ENCODE measurements around the gene OR5L2.
"Not testable (repeated sequence)": the region's sequence is repeated elsewhere in the genome, so short reads cannot be mapped to it uniquely, and the experiment has no call there.

Gene OR5L2

GRCh38 chr11:55826919-55827318 is at the start of gene OR5L2:
Gene OR5L2, plus strand, starts transcription at chr11:55827219. Its CDS starts 0 bp downstream, at chr11:55827219.
- Mint-ChIP-seq H3K27me3 (no peaks in the 10 kb centered on the region), H3K9me3 (peaks cover 13% of the 10 kb centered on the region)

DNA sequence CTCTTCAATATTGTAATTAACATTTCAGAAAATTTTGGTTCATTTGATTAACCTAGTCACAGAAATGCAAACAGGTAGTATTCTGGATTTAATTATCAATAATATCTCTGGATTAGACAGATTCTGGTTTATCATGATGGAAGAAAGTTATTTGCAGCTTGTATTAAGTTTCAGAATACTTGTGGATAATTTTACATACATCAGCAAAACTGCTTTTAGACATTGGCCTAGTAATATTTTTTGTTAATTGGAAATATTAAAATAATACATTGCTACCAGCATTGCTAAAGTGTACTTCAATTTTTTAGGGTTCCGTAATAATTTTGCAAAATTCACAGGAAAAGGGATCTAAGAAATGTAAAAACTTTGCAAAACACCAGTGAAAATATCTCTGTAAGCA is 35.4 kb upstream of the OR5L2 start:
- Mint-ChIP-seq H3K27ac (no peak overlapping the region), H3K27me3 (no peaks in the 10 kb centered on the region), H3K4me1 (no peaks in the 10 kb centered on the region)

More at GRCh38 chr11:55826919-55827318, at the start of gene OR5L2:
- no peak for DNase-seq
- Mint-ChIP-seq H3K36me3 (no peaks in the 10 kb centered on the region), H3K4me1 (no peaks in the 10 kb centered on the region), H3K4me3 (no peak within 1 kb of the TSS), H3K27ac (no peak within 1 kb of the TSS)
- CTCF ChIA-PET, result no interaction called here

DNA sequence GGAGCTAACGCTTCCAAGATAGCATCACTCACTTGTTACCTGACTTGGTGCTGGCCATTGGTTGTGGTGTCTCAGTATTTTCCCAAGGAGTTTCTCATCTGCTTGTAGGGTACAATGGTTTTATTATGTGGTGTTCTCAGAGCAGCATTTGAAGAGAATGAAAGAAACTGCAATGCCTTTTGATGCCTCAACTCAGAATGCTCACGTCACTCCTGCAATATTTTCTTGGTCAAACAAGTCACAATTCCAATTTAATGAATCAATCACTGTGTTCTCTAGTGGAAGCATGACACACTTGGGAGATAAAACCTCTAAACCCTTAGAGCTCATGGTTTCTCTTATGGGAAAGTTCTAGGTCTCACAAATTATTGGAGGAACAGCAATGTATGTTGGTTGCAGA is 33.7 kb upstream of the OR5L2 start:
- CTCF ChIA-PET, result no interaction called here
- no peak overlapping the region for H3K4me3 Mint-ChIP-seq
- no peak for DNase-seq
- no peaks in the 10 kb centered on the region for H3K27me3 Mint-ChIP-seq
- H3K27ac Mint-ChIP-seq, result no peak overlapping the region
- no peaks in the 10 kb centered on the region for H3K4me1 Mint-ChIP-seq
- peaks cover 9% of the 10 kb centered on the region for H3K9me3 Mint-ChIP-seq
- no peaks in the 10 kb centered on the region for H3K36me3 Mint-ChIP-seq

More for the DNA sequence above, 35.4 kb upstream of the OR5L2 start:
- DNase-seq, result no peak
- CTCF ChIA-PET, result no interaction called here
- Mint-ChIP-seq H3K4me3 (no peak overlapping the region), H3K9me3 (peaks cover 17% of the 10 kb centered on the region), H3K36me3 (no peaks in the 10 kb centered on the region)

GRCh38 chr11:55795256-55795655 is 31.8 kb upstream of the OR5L2 start, which contains the start of gene OR5D14:
Gene OR5D14, plus strand, starts transcription at chr11:55795556. Its CDS starts 0 bp downstream, at chr11:55795556.
- H3K4me1 Mint-ChIP-seq, result no peaks in the 10 kb centered on the region
- H3K27ac Mint-ChIP-seq, result no peak within 1 kb of the TSS
- H3K4me3 Mint-ChIP-seq, result no peak within 1 kb of the TSS
- no peaks in the 10 kb centered on the region for H3K27me3 Mint-ChIP-seq
- no peak for DNase-seq
- H3K9me3 Mint-ChIP-seq, result peaks cover 21% of the 10 kb centered on the region
- no peaks in the 10 kb centered on the region for H3K36me3 Mint-ChIP-seq
- CTCF ChIA-PET, result no interaction called here

DNA sequence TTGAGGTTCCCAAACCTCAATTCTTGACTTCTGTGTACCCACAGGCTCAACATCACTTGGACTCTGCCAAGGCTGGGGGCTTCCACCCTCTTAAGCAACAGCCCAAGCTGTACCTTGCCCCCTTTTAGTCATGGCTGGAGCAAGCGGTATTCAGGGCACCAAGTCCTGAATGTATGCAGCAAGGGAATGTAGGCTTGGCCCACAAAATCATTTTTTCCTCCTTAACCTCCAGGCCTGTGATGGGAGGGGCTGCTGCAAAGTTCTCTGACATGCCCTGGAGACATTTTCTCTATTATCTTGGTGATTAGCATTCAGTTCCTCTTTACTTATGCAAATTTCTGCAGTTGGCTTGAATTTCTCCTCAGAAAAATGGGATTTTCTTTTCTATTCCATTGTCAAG is 20.8 kb upstream of the OR5L2 start:
- peaks cover 25% of the 10 kb centered on the region for H3K9me3 Mint-ChIP-seq
- no peak overlapping the region for H3K27ac Mint-ChIP-seq
- H3K4me3 Mint-ChIP-seq, result no peak overlapping the region
- DNase-seq, result no peak
- H3K4me1 Mint-ChIP-seq, result no peaks in the 10 kb centered on the region
- no peaks in the 10 kb centered on the region for H3K36me3 Mint-ChIP-seq
- CTCF ChIA-PET, result no interaction called here
- H3K27me3 Mint-ChIP-seq, result no peaks in the 10 kb centered on the region

DNA sequence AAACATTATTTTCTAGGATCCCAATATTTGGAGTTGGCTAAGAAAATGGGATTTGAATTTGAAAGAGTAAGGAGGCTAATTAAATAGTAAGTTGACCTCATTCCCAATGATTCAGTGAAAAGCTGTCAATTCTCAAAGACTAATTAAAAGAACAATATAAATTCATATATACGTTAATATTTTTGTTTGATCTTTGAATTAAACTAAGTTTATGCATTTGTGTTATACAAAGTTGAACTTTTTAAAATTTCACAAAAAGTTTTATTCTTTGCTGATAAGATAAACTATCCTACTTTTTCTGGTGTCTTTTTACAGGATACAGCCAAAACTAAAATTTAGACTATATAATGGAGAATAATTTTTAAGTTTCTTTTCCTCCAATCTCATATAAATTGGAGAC is 16.0 kb upstream of the OR5L2 start, which contains the start of gene OR5L1:
TSS of gene OR5L1 (plus strand) at position 301 of the 400 bp plus-strand sequence. CDS start 100 bp downstream, outside the sequence.
- CTCF ChIA-PET, result no interaction called here
- Mint-ChIP-seq H3K27ac (no peak within 1 kb of the TSS), H3K4me1 (no peaks in the 10 kb centered on the region), H3K27me3 (no peaks in the 10 kb centered on the region), H3K36me3 (no peaks in the 10 kb centered on the region), H3K4me3 (no peak within 1 kb of the TSS), H3K9me3 (peaks cover 21% of the 10 kb centered on the region)
- DNase-seq, result no peak

DNA sequence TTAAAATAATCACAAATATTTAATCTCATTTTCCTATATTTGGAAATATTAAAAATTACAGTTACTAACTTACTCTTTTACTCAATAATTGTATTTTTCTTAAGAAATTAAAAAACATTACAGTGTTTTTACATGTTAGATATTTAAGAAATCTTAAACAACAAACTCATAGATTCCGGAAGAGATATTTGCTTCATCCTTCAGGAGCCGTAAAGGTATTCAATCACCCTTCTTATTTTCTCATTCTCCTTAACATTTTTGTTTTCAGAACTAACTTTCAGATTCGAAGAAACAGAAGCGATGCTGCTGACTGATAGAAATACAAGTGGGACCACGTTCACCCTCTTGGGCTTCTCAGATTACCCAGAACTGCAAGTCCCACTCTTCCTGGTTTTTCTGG is 7.7 kb upstream of the OR5L2 start, which contains the start of gene OR5D18:
TSS of gene OR5D18 (plus strand) at position 301 of the 400 bp plus-strand sequence. CDS start at position 301, 0 bp downstream.
- no peak for DNase-seq
- no peaks in the 10 kb centered on the region for H3K27me3 Mint-ChIP-seq
- no peak within 1 kb of the TSS for H3K27ac Mint-ChIP-seq
- no peaks in the 10 kb centered on the region for H3K36me3 Mint-ChIP-seq
- H3K9me3 Mint-ChIP-seq, result peaks cover 17% of the 10 kb centered on the region
- no peaks in the 10 kb centered on the region for H3K4me1 Mint-ChIP-seq
- no peak within 1 kb of the TSS for H3K4me3 Mint-ChIP-seq
- CTCF ChIA-PET, result no interaction called here

- peaks cover 16% of the 10 kb centered on the region for H3K9me3 Mint-ChIP-seq
- H3K27ac Mint-ChIP-seq, result no peak within 1 kb of the TSS
- H3K27me3 Mint-ChIP-seq, result no peaks in the 10 kb centered on the region
- no peaks in the 10 kb centered on the region for H3K4me1 Mint-ChIP-seq
- no peak for DNase-seq
- no peaks in the 10 kb centered on the region for H3K36me3 Mint-ChIP-seq
- CTCF ChIA-PET, result no interaction called here
- no peak within 1 kb of the TSS for H3K4me3 Mint-ChIP-seq
These were observed 11.4 kb downstream of the OR5L2 start, which contains the start of gene OR5D16 for GRCh38 chr11:55838452-55838851. Gene OR5D16, plus strand, starts transcription at chr11:55838752. Its CDS starts 0 bp downstream, at chr11:55838752.

GRCh38 chr11:55847453-55847852 is 20.4 kb downstream of the OR5L2 start:
- CTCF ChIA-PET, result no interaction called here
- Mint-ChIP-seq H3K4me1 (no peaks in the 10 kb centered on the region), H3K9me3 (peaks cover 16% of the 10 kb centered on the region), H3K27ac (no peak overlapping the region), H3K36me3 (no peaks in the 10 kb centered on the region), H3K4me3 (no peak overlapping the region), H3K27me3 (no peaks in the 10 kb centered on the region)
- DNase-seq, result no peak

GRCh38 chr11:55849037-55849436 is 22.0 kb downstream of the OR5L2 start:
- H3K36me3 Mint-ChIP-seq, result no peaks in the 10 kb centered on the region
- no peaks in the 10 kb centered on the region for H3K4me1 Mint-ChIP-seq
- no peak for DNase-seq
- H3K9me3 Mint-ChIP-seq, result peaks cover 17% of the 10 kb centered on the region
- H3K27me3 Mint-ChIP-seq, result no peaks in the 10 kb centered on the region
- H3K4me3 Mint-ChIP-seq, result no peak overlapping the region
- CTCF ChIA-PET, result no interaction called here
- no peak overlapping the region for H3K27ac Mint-ChIP-seq

DNA sequence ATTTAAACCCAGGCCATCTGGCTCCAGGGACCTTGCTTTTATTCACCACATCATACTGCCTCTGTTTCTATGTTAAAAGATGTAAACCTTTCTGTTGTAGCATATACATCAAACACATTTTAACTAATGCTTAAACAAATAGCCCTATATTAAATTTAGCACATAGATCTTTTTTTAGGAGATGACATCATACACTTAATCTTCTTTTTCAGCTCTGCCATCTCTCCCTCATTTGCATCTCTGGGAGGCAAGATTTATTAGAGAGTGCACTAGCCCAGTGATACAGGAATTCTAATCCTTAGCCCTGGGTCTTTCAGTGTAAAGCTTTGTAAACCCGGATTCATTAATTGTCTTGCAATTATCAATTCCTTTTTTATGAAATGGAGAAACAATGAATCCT is 25.1 kb downstream of the OR5L2 start:
- H3K27me3 Mint-ChIP-seq, result no peaks in the 10 kb centered on the region
- no peaks in the 10 kb centered on the region for H3K4me1 Mint-ChIP-seq
- CTCF ChIA-PET, result no interaction called here
- H3K9me3 Mint-ChIP-seq, result peaks cover 11% of the 10 kb centered on the region
- no peaks in the 10 kb centered on the region for H3K36me3 Mint-ChIP-seq
- no peak for DNase-seq
- H3K27ac Mint-ChIP-seq, result no peak overlapping the region
- no peak overlapping the region for H3K4me3 Mint-ChIP-seq

DNA sequence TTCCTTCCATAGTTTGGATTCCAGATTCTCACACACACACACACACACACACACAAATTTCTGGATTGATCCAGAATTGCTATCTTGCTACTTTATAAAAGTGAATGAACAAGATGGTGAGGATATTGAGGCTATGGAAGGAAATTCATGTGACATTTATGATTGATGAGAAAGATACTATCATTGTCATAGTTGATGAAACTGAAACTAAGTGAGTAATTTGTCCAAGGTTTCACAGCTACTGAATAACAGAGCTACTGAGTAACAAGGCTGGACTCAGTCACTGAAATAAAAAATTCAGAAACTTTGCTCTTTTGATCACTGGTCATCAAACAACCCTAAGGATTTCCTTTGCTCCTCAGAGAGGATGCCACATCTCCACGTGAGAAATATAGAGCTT is 27.7 kb downstream of the OR5L2 start:
- DNase-seq, result no peak
- Mint-ChIP-seq H3K9me3 (peaks cover 9% of the 10 kb centered on the region), H3K36me3 (no peaks in the 10 kb centered on the region), H3K27me3 (no peaks in the 10 kb centered on the region), H3K4me3 (no peak overlapping the region), H3K27ac (no peak overlapping the region), H3K4me1 (no peaks in the 10 kb centered on the region)
- CTCF ChIA-PET, result no interaction called here

DNA sequence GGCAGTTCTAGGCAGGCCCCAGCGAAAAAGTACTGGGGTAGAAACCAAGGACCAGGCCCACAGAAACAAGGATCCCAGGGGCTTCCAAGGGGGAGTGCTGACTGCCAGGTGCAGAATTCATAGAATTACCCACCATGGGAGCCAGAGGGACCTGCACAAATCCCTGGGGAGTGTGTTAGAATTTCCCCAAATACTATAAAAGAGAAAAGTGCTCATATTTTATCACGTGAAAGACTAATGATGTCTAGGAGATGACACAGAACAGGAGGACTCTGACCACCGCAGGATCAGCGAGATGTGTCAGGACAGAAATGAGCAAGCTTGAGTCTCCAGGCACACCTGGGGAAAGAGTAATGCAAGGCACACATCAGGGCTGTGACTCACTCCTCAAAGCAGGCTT is 40.3 kb downstream of the OR5L2 start:
- H3K4me3 Mint-ChIP-seq, H3K27ac Mint-ChIP-seq, CTCF ChIA-PET, H3K4me1 Mint-ChIP-seq, H3K27me3 Mint-ChIP-seq, DNase-seq, H3K36me3 Mint-ChIP-seq: not testable (repeated sequence)
- peaks cover 29% of the 10 kb centered on the region for H3K9me3 Mint-ChIP-seq

- peaks cover 18% of the 10 kb centered on the region for H3K9me3 Mint-ChIP-seq
- H3K4me3 Mint-ChIP-seq, CTCF ChIA-PET, H3K36me3 Mint-ChIP-seq, H3K27ac Mint-ChIP-seq, DNase-seq, H3K27me3 Mint-ChIP-seq, H3K4me1 Mint-ChIP-seq: not testable (repeated sequence)
These were observed 45.7 kb downstream of the OR5L2 start for GRCh38 chr11:55872731-55873130.

DNA sequence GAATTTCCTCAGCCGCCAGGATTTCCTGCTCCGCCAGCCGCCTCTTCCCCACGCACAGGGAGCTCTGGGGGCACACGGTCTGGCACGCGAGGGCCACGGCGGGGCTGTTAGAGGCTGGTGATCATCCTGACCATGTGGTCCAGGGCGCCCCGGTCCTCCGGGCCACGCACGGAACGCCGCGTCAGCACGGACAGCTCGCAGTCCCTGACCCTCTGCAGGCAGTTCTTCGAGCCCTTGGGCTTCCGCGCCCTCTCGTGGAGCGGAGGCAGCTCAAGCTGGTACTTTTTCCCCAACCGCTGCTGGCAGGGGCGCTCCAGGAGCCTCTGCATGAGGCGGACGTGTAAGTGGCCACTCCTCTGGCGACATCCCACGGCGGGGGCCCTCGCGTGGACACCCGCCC is 46.1 kb downstream of the OR5L2 start:
- CTCF ChIA-PET, DNase-seq, H3K36me3 Mint-ChIP-seq, H3K27ac Mint-ChIP-seq, H3K27me3 Mint-ChIP-seq, H3K4me3 Mint-ChIP-seq, H3K4me1 Mint-ChIP-seq: not testable (repeated sequence)
- H3K9me3 Mint-ChIP-seq, result peaks cover 14% of the 10 kb centered on the region
